RWPE1 (cell line): ENCODE measurements around the gene SPOP.

Experiments used
- CTCF ChIA-PET: fragments of 350-600 bp; sonication (Branson Sonifier 250); formaldehyde crosslinking; extraction: SDS; loops from one replicate; lab custom pipeline; 2021; lab: Yijun Ruan, JAX
- POLR2A ChIA-PET: fragments of 400-600 bp; formaldehyde crosslinking; extraction: SDS; loops from one replicate; lab custom pipeline; 2020; ENCODE audit warnings: antibody characterized with exemption; ENCODE audit not compliant: low non-redundant PET; lab: Yijun Ruan, JAX
- DNase-seq: peaks from one replicate; pipeline ENCODE4 v3.0.0; 2012; ENCODE audit warnings: low spot score
- H3K27ac ChIP-seq: fragments of 450-650 bp; 2 replicates; pipeline ENCODE4 v1.5.1; 2017
- CTCF ChIP-seq: fragments of 450-650 bp; conservative IDR thresholded peaks from 2 replicates; pipeline ENCODE4 v1.5.1; 2017; ENCODE audit warnings: low read depth, mild to moderate bottlenecking

The SPOP gene

DNA sequence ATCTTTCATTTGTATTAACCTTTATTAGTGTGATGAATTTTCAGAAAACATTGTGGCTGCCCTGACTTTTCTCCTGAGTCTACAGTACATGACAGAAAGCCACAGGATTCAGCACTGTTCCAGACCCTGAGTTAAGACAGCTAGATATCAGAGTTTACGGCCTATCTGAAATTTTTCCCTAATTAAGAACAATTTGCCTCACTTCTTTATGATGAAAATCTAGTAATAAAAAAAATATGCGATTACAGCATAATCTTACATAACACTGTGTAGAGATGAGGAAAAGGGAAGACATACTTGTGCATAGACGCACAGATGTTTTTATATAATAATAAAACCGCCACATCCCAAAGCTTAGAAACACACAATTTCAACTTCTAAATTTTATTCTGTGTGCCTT, 7.3 kb downstream of the SPOP start:
- no peak overlapping the region for H3K27ac ChIP-seq
- ChIA-PET CTCF (interaction anchor here (0.6 kb wide), 1 partner anchor 227 kb away, joined by 3 read pairs; no protein-coding TSS in a partner anchor), POLR2A (no interaction called here)
- DNase-seq, result no peak
- TF ChIP-seq CTCF, result no peak

- POLR2A ChIA-PET, result no interaction called here
- no peak for TF ChIP-seq CTCF
- H3K27ac ChIP-seq, result no peak overlapping the region
- CTCF ChIA-PET, result no interaction called here
- DNase-seq, result no peak
Observed at GRCh38 chr17:49670002-49670401, 7.9 kb downstream of the SPOP start.

DNA sequence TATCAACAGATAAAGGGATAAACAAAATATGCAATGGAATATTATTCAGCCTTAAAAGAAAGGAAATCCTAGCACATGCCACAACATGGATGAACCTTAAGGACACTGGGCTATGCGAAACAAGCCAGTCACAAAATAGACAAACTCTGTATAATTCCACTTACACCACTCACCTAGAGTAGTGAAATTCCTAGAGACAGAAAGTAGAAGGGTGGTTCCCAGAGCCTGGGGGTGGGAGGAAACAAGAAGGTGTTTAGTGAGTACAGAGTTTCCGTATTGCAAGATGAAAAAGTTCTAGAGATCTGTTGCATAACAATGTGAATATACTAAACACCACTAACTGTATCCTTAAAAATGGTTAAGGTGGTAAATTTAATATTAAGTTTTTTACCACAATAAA, 10.0 kb downstream of the SPOP start:
- ChIA-PET POLR2A (no interaction called here), CTCF (interaction anchor here (0.6 kb wide), 1 partner anchor 99 kb away, joined by 8 read pairs; no protein-coding TSS in a partner anchor)
- TF ChIP-seq CTCF, result no peak
- H3K27ac ChIP-seq, result no peak overlapping the region
- no peak for DNase-seq

GRCh38 chr17:49664706-49665211, 13.1 kb downstream of the SPOP start:
- H3K27ac ChIP-seq, result no peak overlapping the region
- no peak for TF ChIP-seq CTCF
- DNase-seq, result no peak
- ChIA-PET POLR2A (no interaction called here), CTCF (interaction anchor here (0.7 kb wide), 1 partner anchor 9 kb away, joined by 5 read pairs; no protein-coding TSS in a partner anchor)

- DNase-seq, result no peak
- no peak for TF ChIP-seq CTCF
- CTCF ChIA-PET, result no interaction called here
- POLR2A ChIA-PET, result no interaction called here
- H3K27ac ChIP-seq, result no peak overlapping the region
Observed at GRCh38 chr17:49659661-49660382, 18.1 kb downstream of the SPOP start.

DNA sequence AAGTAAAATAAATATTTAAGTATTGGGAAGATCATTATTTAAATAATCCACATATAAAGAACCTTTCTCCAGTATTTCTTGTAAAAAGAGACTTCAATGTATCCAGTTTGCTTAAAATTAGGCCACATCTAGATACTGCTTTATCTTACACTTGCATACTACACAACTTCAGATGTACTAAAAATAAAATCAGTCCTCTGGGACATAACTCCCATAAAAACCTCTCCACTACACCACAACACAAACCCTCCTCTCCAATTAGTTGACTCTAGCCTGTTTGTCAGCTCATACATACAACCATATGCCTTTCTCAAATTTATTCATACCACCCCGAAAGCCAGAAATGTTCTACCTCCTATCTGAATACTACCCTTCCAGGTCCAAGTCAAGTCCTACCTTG, 21.6 kb downstream of the SPOP start:
- TF ChIP-seq CTCF, result no peak
- H3K27ac ChIP-seq, result no peak overlapping the region
- no peak for DNase-seq
- ChIA-PET POLR2A (interaction anchor here (0.6 kb wide), 1 partner anchor 311 kb away, joined by 4 read pairs; no protein-coding TSS in a partner anchor), CTCF (interaction anchor here (1.0 kb wide), 1 partner anchor 8 kb away, joined by 5 read pairs; no protein-coding TSS in a partner anchor)
